VCaP (cell line): ENCODE data around the gene BTD.
A peak's percentile ranks its signal among the peaks of the same experiment; 100 is the strongest.

Experiments used
- H3K27ac ChIP-seq: fragments of 450-650 bp; 2 replicates; pipeline ENCODE4 v1.5.1; 2017
- TF ChIP-seq, protein P1 (sequence below): fragments of 450-650 bp; conservative IDR thresholded peaks from 2 replicates; pipeline ENCODE4 v1.5.1; 2017; ENCODE audit warnings: mild to moderate bottlenecking, moderate library complexity

Gene BTD

DNA sequence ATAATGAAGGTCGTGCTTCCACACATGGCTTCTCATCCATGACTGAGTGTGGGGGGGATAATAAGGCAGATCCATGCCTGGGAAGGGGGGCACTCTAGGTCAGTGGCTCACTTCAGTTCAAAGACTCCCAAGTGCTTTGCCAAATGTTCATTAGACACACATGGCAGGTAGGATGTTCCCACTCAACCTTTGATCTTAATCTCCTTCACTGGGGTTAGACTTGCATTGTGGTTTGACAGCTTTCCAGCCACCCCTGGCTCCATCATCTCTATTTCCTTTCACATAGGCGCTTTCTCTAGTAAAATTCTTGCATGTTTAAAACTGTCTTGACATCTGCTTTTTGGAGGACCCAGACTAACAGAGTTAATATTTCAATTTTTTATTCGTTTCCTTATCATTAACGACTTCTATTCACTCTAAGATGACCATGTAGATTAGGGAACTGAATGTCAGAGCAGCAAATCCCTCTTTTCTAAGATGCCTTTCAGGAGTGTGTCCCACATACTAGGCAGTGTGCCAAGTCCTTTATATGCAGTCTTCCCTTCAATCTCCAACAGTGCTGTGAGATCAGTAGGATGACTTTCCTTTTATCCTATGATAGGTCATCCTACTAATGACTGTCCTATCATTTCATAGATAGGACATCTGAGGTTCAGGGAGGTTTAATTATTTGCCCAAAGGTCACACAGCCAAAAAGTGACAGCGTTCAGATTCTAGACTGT is 57.9 kb downstream of the BTD start:
- no peak overlapping the region for H3K27ac ChIP-seq
- TF ChIP-seq, protein P1, sequence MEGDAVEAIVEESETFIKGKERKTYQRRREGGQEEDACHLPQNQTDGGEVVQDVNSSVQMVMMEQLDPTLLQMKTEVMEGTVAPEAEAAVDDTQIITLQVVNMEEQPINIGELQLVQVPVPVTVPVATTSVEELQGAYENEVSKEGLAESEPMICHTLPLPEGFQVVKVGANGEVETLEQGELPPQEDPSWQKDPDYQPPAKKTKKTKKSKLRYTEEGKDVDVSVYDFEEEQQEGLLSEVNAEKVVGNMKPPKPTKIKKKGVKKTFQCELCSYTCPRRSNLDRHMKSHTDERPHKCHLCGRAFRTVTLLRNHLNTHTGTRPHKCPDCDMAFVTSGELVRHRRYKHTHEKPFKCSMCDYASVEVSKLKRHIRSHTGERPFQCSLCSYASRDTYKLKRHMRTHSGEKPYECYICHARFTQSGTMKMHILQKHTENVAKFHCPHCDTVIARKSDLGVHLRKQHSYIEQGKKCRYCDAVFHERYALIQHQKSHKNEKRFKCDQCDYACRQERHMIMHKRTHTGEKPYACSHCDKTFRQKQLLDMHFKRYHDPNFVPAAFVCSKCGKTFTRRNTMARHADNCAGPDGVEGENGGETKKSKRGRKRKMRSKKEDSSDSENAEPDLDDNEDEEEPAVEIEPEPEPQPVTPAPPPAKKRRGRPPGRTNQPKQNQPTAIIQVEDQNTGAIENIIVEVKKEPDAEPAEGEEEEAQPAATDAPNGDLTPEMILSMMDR, result no peak

DNA sequence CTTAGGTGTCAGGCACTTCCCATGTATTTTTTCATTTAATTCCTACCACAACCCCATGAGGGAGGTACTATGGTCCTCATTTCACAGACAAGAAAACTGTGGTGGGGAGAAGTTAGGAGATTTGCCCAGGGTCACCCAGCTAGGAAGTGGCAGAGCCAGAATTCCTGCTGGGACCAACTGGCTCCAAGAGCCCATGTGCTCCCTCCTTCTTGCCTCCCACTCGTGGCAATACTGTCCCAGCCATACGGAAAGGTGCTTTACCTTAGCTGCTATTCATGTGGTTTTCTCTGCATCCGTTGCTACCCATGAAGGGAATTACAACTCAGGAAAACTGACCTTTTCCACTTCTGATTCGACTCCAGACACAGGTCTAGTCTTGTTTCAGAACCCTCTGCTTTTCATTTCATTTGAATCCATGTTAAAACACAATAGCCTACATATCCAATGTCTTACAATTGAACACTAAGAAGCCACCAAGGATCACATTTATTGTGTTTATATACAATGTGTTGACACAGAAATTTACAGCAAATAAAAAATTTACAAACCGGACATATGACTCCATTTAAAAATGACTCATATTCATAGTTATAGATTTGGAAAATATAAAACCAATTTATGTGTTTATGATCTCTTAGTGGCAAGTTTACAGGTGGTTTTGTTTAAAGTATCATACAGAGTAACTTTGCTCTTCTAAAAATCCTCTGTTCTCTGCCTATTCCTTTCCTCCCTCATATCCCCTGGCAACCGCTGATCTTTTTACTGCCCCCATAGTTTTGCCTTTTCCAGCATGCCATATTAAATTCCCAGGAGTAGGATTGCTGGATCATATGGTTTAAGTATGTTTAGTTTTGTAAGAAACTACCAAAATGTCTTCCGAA is 58.8 kb downstream of the BTD start:
- peak overlapping the region; percentile 5; the same call in 1 of the 2 replicates for H3K27ac ChIP-seq
- TF ChIP-seq, protein P1, result no peak

DNA sequence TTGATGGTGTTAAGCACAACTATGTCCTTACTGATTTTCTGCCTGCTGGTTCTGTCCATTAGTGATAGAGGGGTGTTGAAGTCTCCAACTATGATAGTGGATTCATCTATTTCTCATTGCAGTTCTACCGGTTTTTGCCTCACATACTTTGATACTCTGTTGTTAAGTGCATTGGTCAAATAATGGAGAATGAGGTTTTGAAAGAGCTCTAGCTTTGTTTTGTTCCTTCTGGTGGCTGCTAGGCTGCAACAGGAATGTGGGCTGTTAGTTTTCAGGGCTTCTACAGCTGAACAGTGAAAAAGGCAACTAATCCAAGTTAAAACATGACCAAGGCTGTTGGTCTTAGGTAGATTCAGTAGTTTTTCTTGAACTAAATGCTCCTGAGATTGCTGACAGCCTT is 62.6 kb downstream of the BTD start:
- H3K27ac ChIP-seq, result no peak overlapping the region
- TF ChIP-seq, protein P1, result no peak

DNA sequence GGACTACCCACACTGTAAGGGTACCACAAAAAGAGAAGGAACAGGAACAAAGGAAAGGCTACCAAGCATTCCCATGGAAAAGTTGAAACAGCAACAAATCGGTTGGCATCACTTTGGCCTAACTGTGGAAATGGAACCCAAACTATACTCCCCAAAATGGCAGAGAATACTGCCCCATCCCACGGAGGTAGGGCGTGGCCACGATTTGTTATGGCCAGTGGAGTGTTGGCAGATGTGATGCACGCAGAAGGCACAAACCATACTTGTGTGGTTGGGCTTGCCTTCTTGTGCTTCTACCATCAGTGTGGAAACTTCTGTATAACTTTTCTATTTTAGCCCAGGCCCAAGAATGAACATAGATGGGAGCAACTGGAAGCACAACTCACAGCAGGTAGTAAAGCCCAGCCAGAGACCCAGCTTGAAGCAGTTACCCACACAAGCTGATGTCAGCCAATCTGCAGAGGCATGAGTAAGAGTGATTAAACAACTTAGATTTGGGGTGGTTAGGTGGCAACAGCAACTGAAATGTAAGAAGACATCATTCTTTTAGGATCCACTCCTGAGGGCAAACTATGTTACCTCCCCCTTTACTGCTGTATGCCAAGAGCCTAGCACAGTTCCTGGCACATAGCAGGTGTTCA is 64.1 kb downstream of the BTD start:
- TF ChIP-seq, protein P1, result no peak
- H3K27ac ChIP-seq, result no peak overlapping the region

DNA sequence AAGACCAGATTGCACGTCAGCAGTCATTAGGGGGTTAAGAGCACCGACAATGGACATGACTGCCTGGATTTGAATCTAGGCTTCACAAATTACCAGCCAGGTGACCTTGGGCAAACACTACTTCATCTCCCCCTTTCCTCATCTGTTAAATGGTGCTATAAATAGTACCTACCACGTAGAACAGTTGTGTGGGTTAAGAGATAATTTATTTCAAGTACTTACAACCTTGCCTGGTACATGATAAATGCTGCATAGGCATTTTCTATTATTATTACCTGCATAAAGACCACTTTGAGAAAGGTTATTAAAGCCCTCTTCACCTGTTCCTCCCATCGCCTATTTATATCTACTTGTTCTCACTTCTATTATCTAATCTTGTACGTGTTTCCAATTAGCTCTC is 64.7 kb downstream of the BTD start:
- TF ChIP-seq, protein P1, result no peak
- H3K27ac ChIP-seq, result no peak overlapping the region

DNA sequence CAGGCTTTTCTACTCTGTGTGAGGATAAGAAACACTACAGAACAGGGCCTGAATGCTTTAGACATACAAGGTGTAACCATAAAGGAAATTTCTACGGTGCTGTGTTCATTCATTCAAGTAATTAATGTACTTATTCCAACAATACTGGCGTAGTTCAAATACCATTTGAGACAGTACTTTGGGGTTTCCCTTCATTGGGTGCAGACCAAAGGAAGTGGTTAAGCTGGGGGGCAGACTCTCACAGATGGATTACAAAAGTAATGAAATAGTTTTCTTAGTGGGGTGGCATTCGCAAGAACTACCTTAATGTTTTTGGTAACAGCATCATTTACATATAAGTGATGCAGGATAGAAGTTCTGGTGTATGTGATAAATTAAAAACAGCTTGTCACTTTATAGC is 65.9 kb downstream of the BTD start:
- no peak overlapping the region for H3K27ac ChIP-seq
- TF ChIP-seq, protein P1, result no peak

DNA sequence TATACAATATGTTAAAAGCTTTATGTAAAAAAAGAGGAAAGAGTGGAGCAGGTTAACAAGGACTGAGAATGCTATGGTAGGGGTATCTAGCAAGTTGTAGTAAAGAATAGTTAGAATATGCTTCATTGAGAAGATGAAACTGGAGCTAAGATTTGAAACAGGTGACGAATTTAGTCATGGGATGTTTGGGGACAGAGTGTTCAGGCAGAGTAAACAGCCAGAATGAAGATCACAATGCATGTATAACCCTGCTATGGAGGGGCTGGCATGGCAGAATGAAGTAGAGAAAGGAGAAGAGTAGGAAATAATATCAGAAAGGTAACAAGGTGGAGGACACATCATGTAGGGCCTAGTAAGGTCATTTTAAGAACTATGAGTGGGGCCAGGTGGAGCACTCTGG is 72.0 kb downstream of the BTD start:
- peak overlapping the region; percentile 51; the same call in 1 of the 2 replicates for H3K27ac ChIP-seq
- TF ChIP-seq, protein P1, result no peak
